K562 (cell line): ENCODE measurements around the gene HFE. TPM values are rescaled to one million over a fixed set of nuclear protein-coding genes. Genes with fewer than 3 reads are reported as not detected.

Experiments
- ETS2 ChIP-seq: IDR thresholded peaks from 2 replicates; pipeline ENCODE4 v1.6.1; 2016; ENCODE audit warnings: borderline replicate concordance, missing genetic modification characterization, mild to moderate bottlenecking, moderate library complexity, missing compliant biosample characterization; ENCODE audit not compliant: poor library complexity, severe bottlenecking
- JUN ChIP-seq, 2 experiments: sonication (generic) in 1 of 2; formaldehyde crosslinking in 1 of 2; IDR thresholded peaks; 2 replicates each; pipeline versions ENCODE4 v1.6.1 to v1.8.0; 2012 to 2022; ENCODE audit warnings: borderline replicate concordance in 2 of 2, mild to moderate bottlenecking in 2 of 2, improper control_type of control experiment in 1 of 2, low read depth in 1 of 2, low read length in 1 of 2, missing genetic modification reagents in 1 of 2
- NR2C1 ChIP-seq, 2 experiments: fragments of 450-650 bp; IDR thresholded peaks; 2 replicates each; pipeline ENCODE4 v1.6.1; 2017; ENCODE audit warnings: mild to moderate bottlenecking in 2 of 2, antibody characterized with exemption in 1 of 2, inconsistent platforms in 1 of 2, missing compliant biosample characterization in 1 of 2, missing genetic modification characterization in 1 of 2
- NRF1 ChIP-seq, 2 experiments: fragments of 450-650 bp; IDR thresholded peaks in 1 of 2; conservative IDR thresholded peaks in 1 of 2; 2 replicates each; pipeline ENCODE4 v1.6.1; 2014; ENCODE audit warnings: mild to moderate bottlenecking in 2 of 2
- SMAD1 ChIP-seq: fragments of 150-350 bp; IDR thresholded peaks from 2 replicates; pipeline ENCODE4 v1.6.1; 2014; ENCODE audit warnings: low read length, low read depth; ENCODE audit not compliant: partially characterized antibody
- SRF ChIP-seq, 2 experiments: fragments of 250-450, 450-650 bp in 1 of 2; sonication (Bioruptor Pico) in 1 of 2; sonication (generic) in 1 of 2; formaldehyde crosslinking; IDR thresholded peaks; 2 replicates each; pipeline versions ENCODE4 v1.5.0 to v1.5.1; 2020 to 2022; ENCODE audit warnings: mild to moderate bottlenecking in 1 of 2, missing genetic modification reagents in 1 of 2
- SUPT5H ChIP-seq: fragments of 450-650 bp; IDR thresholded peaks from 2 replicates; pipeline ENCODE4 v1.6.1; 2016
- TAF15 ChIP-seq: fragments of 200-400 bp; formaldehyde crosslinking; IDR thresholded peaks from 2 replicates; pipeline ENCODE4 v1.6.1; 2017; ENCODE audit warnings: mild to moderate bottlenecking, low read depth, low read length, moderate library complexity
- TRIM28 ChIP-seq: fragments of 450-650 bp; IDR thresholded peaks from 2 replicates; pipeline ENCODE4 v1.6.1; 2017
- ZNF253 ChIP-seq: fragments of 250-450 bp; sonication (Bioruptor Pico); conservative IDR thresholded peaks from 2 replicates; pipeline ENCODE4 v1.6.1; 2021; ENCODE audit warnings: mild to moderate bottlenecking
- ZNF507 ChIP-seq: conservative IDR thresholded peaks from 2 replicates; pipeline ENCODE4 v1.6.1; 2017; ENCODE audit warnings: missing genetic modification characterization, missing compliant biosample characterization
- ZNF707 ChIP-seq: fragments of 250-450 bp; sonication (Bioruptor Pico); conservative IDR thresholded peaks from 2 replicates; pipeline ENCODE4 v1.8.0; 2022; ENCODE audit warnings: inconsistent platforms, mild to moderate bottlenecking, moderate library complexity
- polyA plus RNA-seq, 8 experiments: library from polyadenylated mRNA; depleted of rRNA in 4 of 8; stranded (reverse) in 5 of 8; unstranded in 3 of 8; fragments of >200 nt; fragmentation: Nextera tagmentation in 2 of 8; fragmentation: Illumina TruSeq in 1 of 8; extraction: Ambion mirVana in 2 of 8; extraction: Trizol in 1 of 8; gene quantifications; 2 replicates each; pipeline versions ENCODE4 v1.2.1 to v1.2.3, GENCODE V29; 2011 to 2014; ENCODE audit warnings: inconsistent platforms in 1 of 8, missing spikeins in 1 of 8
- total RNA-seq, 7 experiments: library from RNA; depleted of rRNA in 6 of 7; stranded (reverse); fragments of >200 nt in 6 of 7; fragmentation: Illumina TruSeq in 2 of 7; extraction: Trizol in 2 of 7; gene quantifications; 2 replicates each; pipeline versions ENCODE4 v1.2.1 to v1.2.3, GENCODE V29; 2011 to 2021; ENCODE audit warnings: low replicate concordance in 1 of 7
- TF ChIP-seq, protein P1 (sequence below): fragments of 450-650 bp; IDR thresholded peaks from 2 replicates; pipeline ENCODE4 v1.7.1; 2018; ENCODE audit warnings: mild to moderate bottlenecking, low read depth; ENCODE audit not compliant: partially characterized antibody
- TF ChIP-seq, protein P2 (sequence below): sonication (generic); formaldehyde crosslinking; IDR thresholded peaks from 2 replicates; pipeline ENCODE4 v1.8.0; 2022; ENCODE audit warnings: mild to moderate bottlenecking, missing genetic modification reagents
- TF ChIP-seq, protein P3 (sequence below), 2 experiments: fragments of 450-650 bp in 1 of 2; sonication (generic) in 1 of 2; formaldehyde crosslinking in 1 of 2; IDR thresholded peaks in 1 of 2; conservative IDR thresholded peaks in 1 of 2; 2 replicates each; pipeline versions ENCODE4 v1.6.1 to v1.8.1; 2016 to 2023; ENCODE audit warnings: mild to moderate bottlenecking in 2 of 2, moderate library complexity in 2 of 2, inconsistent platforms in 1 of 2, missing genetic modification reagents in 1 of 2
- TF ChIP-seq, protein P4 (sequence below): sonication (generic); formaldehyde crosslinking; IDR thresholded peaks from 2 replicates; pipeline ENCODE4 v1.9.0; 2022; ENCODE audit warnings: mild to moderate bottlenecking, missing genetic modification reagents
- TF ChIP-seq, protein P5 (sequence below): fragments of 450-650 bp; formaldehyde crosslinking; conservative IDR thresholded peaks from 2 replicates; pipeline ENCODE4 v1.4.0; 2022; ENCODE audit warnings: mild to moderate bottlenecking, missing genetic modification characterization

HFE gene
- total and polyA plus RNA-seq, 9 of the 15 experiments (the other 6 are each of a cell fraction or from before 2014, with no cell fraction given): 0.14 to 1.2 (median 0.76) TPM

DNA sequence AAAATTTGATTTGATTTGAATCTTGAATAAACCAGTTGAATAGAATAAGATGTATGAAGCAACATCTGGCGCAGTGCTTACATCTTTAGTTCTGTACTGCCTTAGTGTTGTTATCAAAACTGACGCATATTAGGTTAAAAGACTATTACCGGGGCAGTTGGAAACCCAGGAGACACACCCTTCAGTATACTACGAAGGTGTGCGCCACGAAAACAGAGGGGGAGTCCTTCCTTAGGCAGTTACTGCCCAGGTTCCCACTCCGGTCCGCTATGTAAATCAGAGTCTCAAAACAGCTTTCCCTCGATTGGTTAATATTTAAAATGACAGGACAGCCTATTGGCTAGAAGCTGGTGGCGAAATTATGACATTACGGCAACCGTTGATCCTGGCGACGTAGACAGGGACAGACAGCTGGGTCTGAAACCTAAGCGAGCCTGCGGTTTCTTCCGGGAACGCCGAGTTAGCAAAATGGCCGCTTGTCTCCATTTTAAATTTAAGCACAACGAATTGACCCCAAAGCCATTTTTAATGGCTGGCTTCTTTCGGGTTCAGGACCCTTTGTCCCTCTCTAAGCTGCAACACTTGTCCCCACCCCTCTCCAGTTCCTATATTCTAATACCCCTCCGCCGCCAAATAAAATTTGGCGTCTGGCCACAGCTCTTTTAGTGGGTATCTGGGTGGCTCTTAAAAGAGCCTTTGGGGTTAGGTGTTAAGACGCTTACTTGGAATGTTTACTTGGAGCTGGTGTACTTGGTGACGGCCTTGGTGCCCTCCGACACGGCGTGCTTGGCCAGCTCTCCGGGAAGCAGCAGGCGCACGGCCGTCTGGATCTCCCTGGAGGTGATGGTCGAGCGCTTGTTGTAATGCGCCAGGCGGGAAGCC is 35.8 kb downstream of the HFE start (continued):
- TF ChIP-seq NRF1 (conservative IDR thresholded peaks at IDR 0.05 in 1 of 2, IDR thresholded peaks at IDR 0.05 in 1 of 2): no peak; a peak in 1 of 4 replicates
- peak; percentile 46 for TF ChIP-seq NR2C1 (IDR thresholded peaks at IDR 0.05)
- TF ChIP-seq NR2C1 (tag; IDR thresholded peaks at IDR 0.05): peak; percentile 52; the same call in 1 of the 2 replicates
- peak; percentile 91 for TF ChIP-seq SMAD1
- peak; percentile 88; the same call in 1 of the 2 replicates for TF ChIP-seq JUN (IDR thresholded peaks at IDR 0.05; ENCODE audit: borderline replicate concordance, low read depth, low read length)
- peak; percentile 87 for TF ChIP-seq JUN (CRISPR knock-in tag; IDR thresholded peaks at IDR 0.05; ENCODE audit: borderline replicate concordance)
- TF ChIP-seq SRF (CRISPR knock-in tag; IDR thresholded peaks at IDR 0.05): peak in 1 of 2 experiments; percentile 89; a peak in 2 of 4 replicates
- TF ChIP-seq, protein P1, sequence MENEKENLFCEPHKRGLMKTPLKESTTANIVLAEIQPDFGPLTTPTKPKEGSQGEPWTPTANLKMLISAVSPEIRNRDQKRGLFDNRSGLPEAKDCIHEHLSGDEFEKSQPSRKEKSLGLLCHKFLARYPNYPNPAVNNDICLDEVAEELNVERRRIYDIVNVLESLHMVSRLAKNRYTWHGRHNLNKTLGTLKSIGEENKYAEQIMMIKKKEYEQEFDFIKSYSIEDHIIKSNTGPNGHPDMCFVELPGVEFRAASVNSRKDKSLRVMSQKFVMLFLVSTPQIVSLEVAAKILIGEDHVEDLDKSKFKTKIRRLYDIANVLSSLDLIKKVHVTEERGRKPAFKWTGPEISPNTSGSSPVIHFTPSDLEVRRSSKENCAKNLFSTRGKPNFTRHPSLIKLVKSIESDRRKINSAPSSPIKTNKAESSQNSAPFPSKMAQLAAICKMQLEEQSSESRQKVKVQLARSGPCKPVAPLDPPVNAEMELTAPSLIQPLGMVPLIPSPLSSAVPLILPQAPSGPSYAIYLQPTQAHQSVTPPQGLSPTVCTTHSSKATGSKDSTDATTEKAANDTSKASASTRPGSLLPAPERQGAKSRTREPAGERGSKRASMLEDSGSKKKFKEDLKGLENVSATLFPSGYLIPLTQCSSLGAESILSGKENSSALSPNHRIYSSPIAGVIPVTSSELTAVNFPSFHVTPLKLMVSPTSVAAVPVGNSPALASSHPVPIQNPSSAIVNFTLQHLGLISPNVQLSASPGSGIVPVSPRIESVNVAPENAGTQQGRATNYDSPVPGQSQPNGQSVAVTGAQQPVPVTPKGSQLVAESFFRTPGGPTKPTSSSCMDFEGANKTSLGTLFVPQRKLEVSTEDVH: peak; percentile 84
- TF ChIP-seq, protein P2, sequence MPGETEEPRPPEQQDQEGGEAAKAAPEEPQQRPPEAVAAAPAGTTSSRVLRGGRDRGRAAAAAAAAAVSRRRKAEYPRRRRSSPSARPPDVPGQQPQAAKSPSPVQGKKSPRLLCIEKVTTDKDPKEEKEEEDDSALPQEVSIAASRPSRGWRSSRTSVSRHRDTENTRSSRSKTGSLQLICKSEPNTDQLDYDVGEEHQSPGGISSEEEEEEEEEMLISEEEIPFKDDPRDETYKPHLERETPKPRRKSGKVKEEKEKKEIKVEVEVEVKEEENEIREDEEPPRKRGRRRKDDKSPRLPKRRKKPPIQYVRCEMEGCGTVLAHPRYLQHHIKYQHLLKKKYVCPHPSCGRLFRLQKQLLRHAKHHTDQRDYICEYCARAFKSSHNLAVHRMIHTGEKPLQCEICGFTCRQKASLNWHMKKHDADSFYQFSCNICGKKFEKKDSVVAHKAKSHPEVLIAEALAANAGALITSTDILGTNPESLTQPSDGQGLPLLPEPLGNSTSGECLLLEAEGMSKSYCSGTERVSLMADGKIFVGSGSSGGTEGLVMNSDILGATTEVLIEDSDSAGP (CRISPR knock-in tag): peak; percentile 55; the same call in 1 of the 2 replicates
- TF ChIP-seq, protein P3, sequence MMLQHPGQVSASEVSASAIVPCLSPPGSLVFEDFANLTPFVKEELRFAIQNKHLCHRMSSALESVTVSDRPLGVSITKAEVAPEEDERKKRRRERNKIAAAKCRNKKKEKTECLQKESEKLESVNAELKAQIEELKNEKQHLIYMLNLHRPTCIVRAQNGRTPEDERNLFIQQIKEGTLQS (IDR thresholded peaks at IDR 0.05): peak; percentile 54; the same call in 1 of the 2 replicates
- TF ChIP-seq, protein P3 (CRISPR knock-in tag; conservative IDR thresholded peaks at IDR 0.05): peak; percentile 77; the same call in 1 of the 2 replicates
- TF ChIP-seq, protein P4, sequence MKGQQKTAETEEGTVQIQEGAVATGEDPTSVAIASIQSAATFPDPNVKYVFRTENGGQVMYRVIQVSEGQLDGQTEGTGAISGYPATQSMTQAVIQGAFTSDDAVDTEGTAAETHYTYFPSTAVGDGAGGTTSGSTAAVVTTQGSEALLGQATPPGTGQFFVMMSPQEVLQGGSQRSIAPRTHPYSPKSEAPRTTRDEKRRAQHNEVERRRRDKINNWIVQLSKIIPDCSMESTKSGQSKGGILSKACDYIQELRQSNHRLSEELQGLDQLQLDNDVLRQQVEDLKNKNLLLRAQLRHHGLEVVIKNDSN (CRISPR knock-in tag): no peak
- TF ChIP-seq, protein P5, sequence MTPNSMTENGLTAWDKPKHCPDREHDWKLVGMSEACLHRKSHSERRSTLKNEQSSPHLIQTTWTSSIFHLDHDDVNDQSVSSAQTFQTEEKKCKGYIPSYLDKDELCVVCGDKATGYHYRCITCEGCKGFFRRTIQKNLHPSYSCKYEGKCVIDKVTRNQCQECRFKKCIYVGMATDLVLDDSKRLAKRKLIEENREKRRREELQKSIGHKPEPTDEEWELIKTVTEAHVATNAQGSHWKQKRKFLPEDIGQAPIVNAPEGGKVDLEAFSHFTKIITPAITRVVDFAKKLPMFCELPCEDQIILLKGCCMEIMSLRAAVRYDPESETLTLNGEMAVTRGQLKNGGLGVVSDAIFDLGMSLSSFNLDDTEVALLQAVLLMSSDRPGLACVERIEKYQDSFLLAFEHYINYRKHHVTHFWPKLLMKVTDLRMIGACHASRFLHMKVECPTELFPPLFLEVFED: peak; percentile 98
- no peak for TF ChIP-seq ETS2
- no peak for TF ChIP-seq ZNF507
- no peak for TF ChIP-seq ZNF707 (CRISPR knock-in tag)
- peak; percentile 12; the same call in 1 of the 2 replicates for TF ChIP-seq TRIM28
- TF ChIP-seq ZNF253: peak; percentile 93
- no peak for TF ChIP-seq TAF15
- TF ChIP-seq SUPT5H: peak; percentile 29
